ENCODE data around the gene SAE1. TPM values are rescaled to one million over a fixed set of nuclear protein-coding genes. Genes with fewer than 3 reads are reported as not detected.
A peak's percentile ranks its signal among the peaks of the same experiment; 100 is the strongest.

Gene SAE1
- total and polyA plus RNA-seq, 2 donors (not counting 1 experiment from before 2014, with no cell fraction given), result 26.5 to 45.1 TPM

DNA sequence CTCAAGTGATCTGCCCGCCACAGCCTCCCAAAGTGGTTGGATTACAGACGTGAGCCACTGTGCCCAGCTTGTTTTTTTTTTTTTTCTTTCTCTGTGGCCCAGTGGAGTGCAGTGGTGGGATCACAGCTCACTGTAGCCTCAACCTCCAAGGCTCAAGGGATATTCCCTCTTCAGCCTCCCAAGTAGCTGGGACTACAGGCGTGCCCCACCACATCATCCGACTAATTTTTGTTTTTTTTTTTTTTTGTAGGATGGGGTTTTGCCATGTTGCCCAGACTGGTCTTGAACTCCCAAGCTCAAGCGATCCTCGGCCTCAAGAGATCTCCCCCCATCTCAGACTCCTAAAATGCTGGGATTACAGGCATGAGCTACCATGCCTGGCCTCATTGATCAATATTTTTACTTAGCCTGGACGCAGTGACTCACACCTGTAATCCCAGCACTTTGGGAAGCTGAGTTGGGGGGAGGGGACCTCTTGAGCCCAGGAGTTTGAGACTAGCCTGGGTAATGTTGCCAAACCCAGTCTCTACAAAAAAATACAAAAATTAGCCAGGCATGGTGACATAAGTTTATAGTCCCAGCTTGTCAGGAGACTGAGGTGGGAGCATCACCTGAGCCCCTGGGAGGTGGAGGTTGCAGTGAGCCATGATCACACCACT lies 1.7 kb downstream of the SAE1 start:
- DNase-seq (no peak), ATAC-seq (ENCODE audit: low read depth) (no peak)
- no peaks in the 10 kb centered on the region for H3K27me3 Mint-ChIP-seq
- WGBS (ENCODE audit: insufficient coverage), result no CpG with 5 or more reads among the region's 7 CpGs
- no peaks in the 10 kb centered on the region for H3K9me3 Mint-ChIP-seq (ENCODE audit: insufficient read depth)
- no peaks in the 10 kb centered on the region for H3K27me3 ChIP-seq (replicated peaks in 1 of 4; ENCODE audit: control extremely low read depth in 1 of 4, control insufficient read depth in 3 of 4, insufficient read depth in 4 of 4, low read length in 3 of 4)
- H3K79me2 ChIP-seq (ENCODE audit: control insufficient read depth, insufficient read depth, low read length), result peaks cover 69% of the 10 kb centered on the region
- no peaks in the 10 kb centered on the region for H3K36me3 ChIP-seq (replicated peaks in 1 of 2; ENCODE audit: control extremely low read depth in 1 of 2, control insufficient read depth in 1 of 2, extremely low read depth in 1 of 2, insufficient read depth in 2 of 2, low read length in 1 of 2)
- ChIA-PET CTCF (interaction anchor here (0.6 to 8.3 kb wide), 11 partner anchors 13 to 161 kb away, joined by 3 to 152 read pairs (median 5); partner anchors contain the start of gene ZC3H4), POLR2A (interaction anchor here (0.7 to 1.9 kb wide), 4 partner anchors 19 to 1717 kb away, joined by 4 to 18 read pairs (median 8); partner anchors contain the start of gene ZC3H4)
- peak overlapping the region; percentile 66 for H3K4me3 Mint-ChIP-seq
- H3K4me1 Mint-ChIP-seq, result peaks cover 39% of the 10 kb centered on the region
- peaks cover 28% of the 10 kb centered on the region for H4K20me1 ChIP-seq (ENCODE audit: control insufficient read depth, insufficient read depth, low read length, poor library complexity, severe bottlenecking)
- TF ChIP-seq EZH2 (IDR thresholded peaks at IDR 0.05; ENCODE audit: borderline replicate concordance, insufficient read depth, low read depth, low read length, poor library complexity, severe bottlenecking), result no peak
- TF ChIP-seq, protein P1, sequence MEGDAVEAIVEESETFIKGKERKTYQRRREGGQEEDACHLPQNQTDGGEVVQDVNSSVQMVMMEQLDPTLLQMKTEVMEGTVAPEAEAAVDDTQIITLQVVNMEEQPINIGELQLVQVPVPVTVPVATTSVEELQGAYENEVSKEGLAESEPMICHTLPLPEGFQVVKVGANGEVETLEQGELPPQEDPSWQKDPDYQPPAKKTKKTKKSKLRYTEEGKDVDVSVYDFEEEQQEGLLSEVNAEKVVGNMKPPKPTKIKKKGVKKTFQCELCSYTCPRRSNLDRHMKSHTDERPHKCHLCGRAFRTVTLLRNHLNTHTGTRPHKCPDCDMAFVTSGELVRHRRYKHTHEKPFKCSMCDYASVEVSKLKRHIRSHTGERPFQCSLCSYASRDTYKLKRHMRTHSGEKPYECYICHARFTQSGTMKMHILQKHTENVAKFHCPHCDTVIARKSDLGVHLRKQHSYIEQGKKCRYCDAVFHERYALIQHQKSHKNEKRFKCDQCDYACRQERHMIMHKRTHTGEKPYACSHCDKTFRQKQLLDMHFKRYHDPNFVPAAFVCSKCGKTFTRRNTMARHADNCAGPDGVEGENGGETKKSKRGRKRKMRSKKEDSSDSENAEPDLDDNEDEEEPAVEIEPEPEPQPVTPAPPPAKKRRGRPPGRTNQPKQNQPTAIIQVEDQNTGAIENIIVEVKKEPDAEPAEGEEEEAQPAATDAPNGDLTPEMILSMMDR (IDR thresholded peaks at IDR 0.05), result no peak
- H3K27ac Mint-ChIP-seq, result no peak overlapping the region
- no peaks in the 10 kb centered on the region for H3K9me3 ChIP-seq (ENCODE audit: control extremely low read depth in 1 of 3, control insufficient read depth in 2 of 3, insufficient read depth in 1 of 3, low read length in 2 of 3)
- peaks cover 0 to 21% of the 10 kb centered on the region in 2 donors for H3K4me1 ChIP-seq (ENCODE audit: control insufficient read depth in 2 of 2, insufficient read depth in 2 of 2, low read length in 2 of 2)
- H3K4me2 ChIP-seq (replicated peaks; ENCODE audit: low read depth, low read length, poor library complexity, severe bottlenecking), result no peak overlapping the region
- H3K9ac ChIP-seq (ENCODE audit: low read length), result no peak overlapping the region
- intact Hi-C loops (cut with micrococcal nuclease), result loop anchor here (5.0 kb wide), 2 partner anchors 110 to 270 kb away; partner anchors contain the start of gene ARHGAP35
- H2AFZ ChIP-seq (ENCODE audit: insufficient read depth, low read depth, low read length, poor library complexity, severe bottlenecking), result no peak overlapping the region
- no peak overlapping the region for H3K4me3 ChIP-seq (ENCODE audit: control extremely low read depth in 1 of 5, extremely low read depth in 1 of 5, insufficient read depth in 1 of 5, low read depth in 2 of 5, low read length in 4 of 5)
- H3K27ac ChIP-seq (ENCODE audit: low read length in 2 of 2), result no peak overlapping the region

DNA sequence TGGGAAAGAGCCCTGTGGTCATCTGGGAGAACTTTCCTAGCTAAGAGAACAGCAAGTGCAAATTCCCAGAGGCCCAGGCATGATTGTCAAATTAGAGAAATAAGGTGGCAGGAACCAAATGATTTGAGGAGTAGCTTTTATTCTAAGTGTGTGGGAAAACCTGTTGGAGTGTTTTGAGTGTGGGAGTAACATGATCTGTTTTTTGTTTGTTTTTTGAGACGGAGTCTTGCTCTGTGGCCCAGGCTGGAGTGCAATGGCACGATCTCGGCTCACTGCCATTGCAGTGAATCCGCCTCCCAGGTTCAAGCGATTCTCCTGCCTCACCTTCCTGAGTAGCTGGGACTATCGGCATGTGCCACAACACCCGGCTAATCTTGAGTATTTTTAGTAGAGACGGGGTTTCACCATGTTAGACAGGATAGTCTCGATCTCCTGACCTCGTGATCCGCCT lies 2.4 kb downstream of the SAE1 start:
- ATAC-seq (ENCODE audit: low read depth) (no peak), DNase-seq (no peak)
- no peaks in the 10 kb centered on the region for H3K9me3 Mint-ChIP-seq (ENCODE audit: insufficient read depth)
- WGBS (ENCODE audit: insufficient coverage), result 95% methylated on average over 10 of the region's 11 CpGs
- H3K4me3 Mint-ChIP-seq, result peak overlapping the region; percentile 12
- TF ChIP-seq, protein P1 (IDR thresholded peaks at IDR 0.05), result no peak
- TF ChIP-seq EZH2 (IDR thresholded peaks at IDR 0.05; ENCODE audit: borderline replicate concordance, insufficient read depth, low read depth, low read length, poor library complexity, severe bottlenecking), result no peak
- peaks cover 0 to 21% of the 10 kb centered on the region in 2 donors for H3K4me1 ChIP-seq (ENCODE audit: control insufficient read depth in 2 of 2, insufficient read depth in 2 of 2, low read length in 2 of 2)
- H3K36me3 ChIP-seq (replicated peaks in 1 of 2; ENCODE audit: control extremely low read depth in 1 of 2, control insufficient read depth in 1 of 2, extremely low read depth in 1 of 2, insufficient read depth in 2 of 2, low read length in 1 of 2), result peaks cover 0 to 2% of the 10 kb centered on the region in 2 experiments
- intact Hi-C loops (cut with micrococcal nuclease), result loop anchor here (5.0 kb wide), 2 partner anchors 109 to 271 kb away; partner anchors contain the start of gene ARHGAP35
- POLR2A ChIA-PET, result interaction anchor here (0.8 to 1.5 kb wide), 2 partner anchors 20 to 1717 kb away, joined by 3 to 4 read pairs; partner anchors contain the start of gene ZC3H4
- no peak overlapping the region for H3K27ac ChIP-seq (ENCODE audit: low read length in 2 of 2)
- H4K20me1 ChIP-seq (ENCODE audit: control insufficient read depth, insufficient read depth, low read length, poor library complexity, severe bottlenecking), result peaks cover 31% of the 10 kb centered on the region
- H2AFZ ChIP-seq (ENCODE audit: insufficient read depth, low read depth, low read length, poor library complexity, severe bottlenecking), result no peak overlapping the region
- H3K4me1 Mint-ChIP-seq, result peaks cover 39% of the 10 kb centered on the region
- H3K9ac ChIP-seq (ENCODE audit: low read length), result no peak overlapping the region
- no peak overlapping the region for H3K27ac Mint-ChIP-seq
- H3K27me3 Mint-ChIP-seq, result no peaks in the 10 kb centered on the region
- peaks cover 76% of the 10 kb centered on the region for H3K79me2 ChIP-seq (ENCODE audit: control insufficient read depth, insufficient read depth, low read length)
- H3K4me2 ChIP-seq (replicated peaks; ENCODE audit: low read depth, low read length, poor library complexity, severe bottlenecking), result no peak overlapping the region
- H3K27me3 ChIP-seq (replicated peaks in 1 of 4; ENCODE audit: control extremely low read depth in 1 of 4, control insufficient read depth in 3 of 4, insufficient read depth in 4 of 4, low read length in 3 of 4), result no peaks in the 10 kb centered on the region
- CTCF ChIA-PET, result interaction anchor here (0.7 to 8.3 kb wide), 6 partner anchors 8 to 160 kb away, joined by 3 to 152 read pairs (median 3); no protein-coding TSS in a partner anchor
- H3K4me3 ChIP-seq (ENCODE audit: control extremely low read depth in 1 of 5, extremely low read depth in 1 of 5, insufficient read depth in 1 of 5, low read depth in 2 of 5, low read length in 4 of 5), result no peak overlapping the region
- H3K9me3 ChIP-seq (ENCODE audit: control extremely low read depth in 1 of 3, control insufficient read depth in 2 of 3, insufficient read depth in 1 of 3, low read length in 2 of 3), result no peaks in the 10 kb centered on the region
